ENCODE results near the gene TFIP11. TPM values are rescaled to one million over a fixed set of nuclear protein-coding genes. Genes with fewer than 3 reads are reported as not detected.

The TFIP11 gene
- total and polyA plus RNA-seq, 10 of the 15 experiments (the other 5 are each of a cell fraction or from before 2014, with no cell fraction given) = 14.2 to 43.3 (median 31.9) TPM

- peaks cover 6% of the 10 kb centered on the region for H3K4me1 ChIP-seq (ENCODE audit: control insufficient read depth, insufficient read depth, low read length)
- H3K9ac ChIP-seq (ENCODE audit: control insufficient read depth, insufficient read depth, low read length) = no peak overlapping the region
- H3K4me2 ChIP-seq (ENCODE audit: control insufficient read depth, insufficient read depth) = no peak overlapping the region
- no peaks in the 10 kb centered on the region for H4K20me1 ChIP-seq (ENCODE audit: control insufficient read depth, insufficient read depth)
- no peak overlapping the region for H3K27ac ChIP-seq (ENCODE audit: control insufficient read depth, insufficient read depth)
- H3K4me3 ChIP-seq = no peak overlapping the region
- no peak for DNase-seq (ENCODE audit: low read depth, low spot score)
- ChIA-PET SMC1A (ENCODE audit: uncharacterized antibody, unreplicated experiment) (interaction anchor here (0.8 to 3.8 kb wide), 17 partner anchors 8 to 171 kb away, joined by 3 to 15 read pairs (median 4); partner anchors contain the start of genes HPS4, MIAT, SRRD and TFIP11), POLR2A (interaction anchor here (1.1 kb wide), 1 partner anchor 24 kb away, joined by 3 read pairs; no protein-coding TSS in a partner anchor), CTCF (interaction anchor here (0.7 to 4.9 kb wide), 22 partner anchors 8 to 175 kb away, joined by 3 to 44 read pairs (median 6); partner anchors contain the start of genes HPS4, SRRD and TFIP11), RAD21 (ENCODE audit: unreplicated experiment) (interaction anchor here (0.8 to 2.6 kb wide), 6 partner anchors 19 to 162 kb away, joined by 3 to 9 read pairs (median 4); partner anchors contain the start of genes HPS4 and SRRD)
- H3K36me3 ChIP-seq (ENCODE audit: control insufficient read depth in 2 of 2, insufficient read depth in 2 of 2, low read length in 1 of 2) = peaks cover 26 to 36% of the 10 kb centered on the region in 2 experiments
- in situ Hi-C loops (cut with MboI) = no loop called here
- no peak overlapping the region for H2AFZ ChIP-seq (ENCODE audit: control insufficient read depth, low read depth, low read length)
- BruUV-seq (replicated peaks) = no TSS peak
- peak; percentile 88 for FAIRE-seq
- WGBS (ENCODE audit: insufficient coverage, insufficient replicate concordance, low lambda C conversion rate, missing lambda C conversion rate) = 33% methylated on average over 3 of the region's 3 CpGs
- no peaks in the 10 kb centered on the region for H3K27me3 ChIP-seq (replicated peaks in 1 of 2; ENCODE audit: control insufficient read depth in 2 of 2, insufficient read depth in 2 of 2, low read length in 1 of 2)
- intact Hi-C loops (cut with micrococcal nuclease; ENCODE audit: unreplicated experiment) = loop anchor here (5.0 kb wide), 2 partner anchors 89 to 164 kb away; partner anchors contain the start of gene TPST2
- H3K9me3 ChIP-seq (replicated peaks; ENCODE audit: control insufficient read depth, insufficient read depth, low read length) = no peaks in the 10 kb centered on the region
- peak; percentile 90 for ATAC-seq
- no peaks in the 10 kb centered on the region for H3K79me2 ChIP-seq (ENCODE audit: control insufficient read depth, insufficient read depth, low read length)
- TF ChIP-seq GATAD2B (conservative IDR thresholded peaks at IDR 0.05; ENCODE audit: low read depth) (no peak), REST (IDR thresholded peaks at IDR 0.05; ENCODE audit: low read depth, low read length) (no peak), YY1 (IDR thresholded peaks at IDR 0.05; ENCODE audit: low read depth, low read length) (peak; percentile 93), ESRRA (IDR thresholded peaks at IDR 0.05; ENCODE audit: low read length) (no peak), NR2C2 (IDR thresholded peaks at IDR 0.05; ENCODE audit: borderline replicate concordance, control insufficient read depth, insufficient read length, low read depth) (no peak), RUNX3 (IDR thresholded peaks at IDR 0.05; ENCODE audit: low read length) (peak; percentile 73), NKRF (conservative IDR thresholded peaks at IDR 0.05) (no peak), ETV6 (conservative IDR thresholded peaks at IDR 0.05 in 1 of 2, IDR thresholded peaks at IDR 0.05 in 1 of 2; ENCODE audit: borderline replicate concordance in 1 of 2, low read depth in 1 of 2) (no peak), ZBTB11 (CRISPR knock-in tag; IDR thresholded peaks at IDR 0.05) (no peak)
These were observed 9.3 kb downstream of the TFIP11 start for GRCh38 chr22:26502688-26503561.

Data from GM12878 (cell line).